ENCODE measurements around the gene GMCL1.

DNA sequence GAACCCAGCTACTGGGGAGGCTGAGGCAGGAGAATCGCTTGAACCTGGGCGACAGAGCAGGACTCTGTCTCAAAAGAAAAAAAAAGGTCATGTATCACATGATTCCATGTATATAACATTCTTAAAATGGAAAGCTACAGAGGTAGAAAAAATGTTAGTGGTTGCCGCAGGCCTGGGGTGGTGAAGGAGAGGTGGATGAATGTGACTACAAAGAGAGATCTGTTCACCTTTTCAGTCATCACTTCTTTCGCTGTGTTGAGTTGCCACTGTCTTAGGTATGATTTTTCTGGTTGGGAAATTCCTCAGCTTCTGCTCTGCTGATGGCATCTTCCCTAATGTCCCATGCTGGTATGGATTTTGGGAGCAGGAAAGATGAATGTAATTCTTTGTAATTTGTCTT, 59.0 kb downstream of the GMCL1 start:
- TF ChIP-seq EP300 (IDR thresholded peaks at IDR 0.05; ENCODE audit: borderline replicate concordance) (no peak), EGR1 (IDR thresholded peaks at IDR 0.05) (no peak), TAF1 (IDR thresholded peaks at IDR 0.05; ENCODE audit: low read depth) (no peak), CEBPB (IDR thresholded peaks at IDR 0.05) (no peak), MAX (IDR thresholded peaks at IDR 0.05) (no peak), RAD21 (IDR thresholded peaks at IDR 0.05; ENCODE audit: low read depth) (no peak), ZBTB7A (IDR thresholded peaks at IDR 0.05; ENCODE audit: low read depth) (no peak), CREB1 (IDR thresholded peaks at IDR 0.05; ENCODE audit: low read depth) (no peak), TCF12 (IDR thresholded peaks at IDR 0.05; ENCODE audit: low read depth) (no peak), NFIC (IDR thresholded peaks at IDR 0.05) (no peak), USF1 (IDR thresholded peaks at IDR 0.05) (no peak), YY1 (IDR thresholded peaks at IDR 0.05; ENCODE audit: low read depth) (no peak), TEAD4 (IDR thresholded peaks at IDR 0.05) (no peak)
- TF ChIP-seq, protein P1, sequence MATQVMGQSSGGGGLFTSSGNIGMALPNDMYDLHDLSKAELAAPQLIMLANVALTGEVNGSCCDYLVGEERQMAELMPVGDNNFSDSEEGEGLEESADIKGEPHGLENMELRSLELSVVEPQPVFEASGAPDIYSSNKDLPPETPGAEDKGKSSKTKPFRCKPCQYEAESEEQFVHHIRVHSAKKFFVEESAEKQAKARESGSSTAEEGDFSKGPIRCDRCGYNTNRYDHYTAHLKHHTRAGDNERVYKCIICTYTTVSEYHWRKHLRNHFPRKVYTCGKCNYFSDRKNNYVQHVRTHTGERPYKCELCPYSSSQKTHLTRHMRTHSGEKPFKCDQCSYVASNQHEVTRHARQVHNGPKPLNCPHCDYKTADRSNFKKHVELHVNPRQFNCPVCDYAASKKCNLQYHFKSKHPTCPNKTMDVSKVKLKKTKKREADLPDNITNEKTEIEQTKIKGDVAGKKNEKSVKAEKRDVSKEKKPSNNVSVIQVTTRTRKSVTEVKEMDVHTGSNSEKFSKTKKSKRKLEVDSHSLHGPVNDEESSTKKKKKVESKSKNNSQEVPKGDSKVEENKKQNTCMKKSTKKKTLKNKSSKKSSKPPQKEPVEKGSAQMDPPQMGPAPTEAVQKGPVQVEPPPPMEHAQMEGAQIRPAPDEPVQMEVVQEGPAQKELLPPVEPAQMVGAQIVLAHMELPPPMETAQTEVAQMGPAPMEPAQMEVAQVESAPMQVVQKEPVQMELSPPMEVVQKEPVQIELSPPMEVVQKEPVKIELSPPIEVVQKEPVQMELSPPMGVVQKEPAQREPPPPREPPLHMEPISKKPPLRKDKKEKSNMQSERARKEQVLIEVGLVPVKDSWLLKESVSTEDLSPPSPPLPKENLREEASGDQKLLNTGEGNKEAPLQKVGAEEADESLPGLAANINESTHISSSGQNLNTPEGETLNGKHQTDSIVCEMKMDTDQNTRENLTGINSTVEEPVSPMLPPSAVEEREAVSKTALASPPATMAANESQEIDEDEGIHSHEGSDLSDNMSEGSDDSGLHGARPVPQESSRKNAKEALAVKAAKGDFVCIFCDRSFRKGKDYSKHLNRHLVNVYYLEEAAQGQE (IDR thresholded peaks at IDR 0.05; ENCODE audit: low read depth): no peak
